Heart left ventricle (tissue), 13 donors: ENCODE results near the gene CFAP299.

Experiments used
- CTCF ChIP-seq, 12 donors: fragments of 200-600 bp; sonication (generic) in 4 of 12; IDR thresholded peaks; one replicate each; pipeline versions ENCODE4 v1.5.0 to v1.8.0; 2018 to 2022; ENCODE audit warnings: antibody characterized with exemption in 12 of 12, mild to moderate bottlenecking in 5 of 12
- POLR2A ChIP-seq, 2 donors: fragments of 450-650 bp; IDR thresholded peaks; one replicate each; pipeline ENCODE4 v1.6.1; 2017; ENCODE audit warnings: antibody characterized with exemption in 2 of 2, mild to moderate bottlenecking in 2 of 2, moderate library complexity in 2 of 2
- donor health status: ischemic (EF 13 %, LVEDD 7.1; RV severe dilation, severe dysfunction).
- donor health status: DM: no; HTN: yes; CAD: no.
- donor health status: DM: no; HTN: no; CAD: no.
- donor health status: ischemic (EF 25% LVEDD 6.9; RV normal size, moderate dysfunction).
- donor health status: ischemic (EF 25% LVEDD 5.7; RV mildly dilated, moderate dysfunction).
- donor health status: ischemic (EF 35%, LVEDD 5.7; RV mildly dilated, moderate dysfunction).
- donor health status: nonischemic (EF 11% LVEDD 7.7; RV severe dilation, severe dysfunction).
- donor health status: DM: yes; HTN: yes; CAD: no.
- donor health status: PGD.
- donor health status: ischemic (EF 29% LVEDD 5.4; RV normal size, mild dysfunction).
- donor health status: nonischemic (EF 23%, LVEDD 6.1; RV moderate dilation, normal function).

DNA sequence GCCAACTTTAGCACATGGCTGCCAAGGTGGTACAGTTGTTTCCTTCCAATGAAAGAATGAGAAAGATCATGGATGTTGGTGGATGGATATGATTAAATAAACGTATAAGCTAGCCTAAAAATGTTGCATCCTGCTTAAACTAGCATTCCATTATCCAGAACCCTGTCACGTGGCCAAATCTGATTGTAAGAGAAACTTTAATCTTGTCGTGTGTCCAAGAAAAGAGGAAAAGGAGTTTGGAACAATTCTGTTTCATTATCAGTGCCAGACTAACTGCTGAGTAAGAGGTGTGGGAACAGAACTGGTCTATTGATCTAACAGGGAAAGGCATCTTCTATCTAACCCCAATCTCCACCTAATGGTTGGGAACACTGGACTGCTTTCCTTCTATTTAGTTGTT, 369.8 kb downstream of the CFAP299 start:
- TF ChIP-seq CTCF (IDR thresholded peaks at IDR 0.05) (no peak), POLR2A (IDR thresholded peaks at IDR 0.05) (no peak)
